HG02610 (cell line): ENCODE results near the gene NRG2.

Source experiments
- ATAC-seq: cut with Tn5 transposase; IDR thresholded peaks from one replicate; pipeline ENCODE4 v1.9.1; 2021; ENCODE audit warnings: mild to moderate bottlenecking, moderate library complexity; ENCODE audit not compliant: unreplicated experiment

The NRG2 gene

DNA sequence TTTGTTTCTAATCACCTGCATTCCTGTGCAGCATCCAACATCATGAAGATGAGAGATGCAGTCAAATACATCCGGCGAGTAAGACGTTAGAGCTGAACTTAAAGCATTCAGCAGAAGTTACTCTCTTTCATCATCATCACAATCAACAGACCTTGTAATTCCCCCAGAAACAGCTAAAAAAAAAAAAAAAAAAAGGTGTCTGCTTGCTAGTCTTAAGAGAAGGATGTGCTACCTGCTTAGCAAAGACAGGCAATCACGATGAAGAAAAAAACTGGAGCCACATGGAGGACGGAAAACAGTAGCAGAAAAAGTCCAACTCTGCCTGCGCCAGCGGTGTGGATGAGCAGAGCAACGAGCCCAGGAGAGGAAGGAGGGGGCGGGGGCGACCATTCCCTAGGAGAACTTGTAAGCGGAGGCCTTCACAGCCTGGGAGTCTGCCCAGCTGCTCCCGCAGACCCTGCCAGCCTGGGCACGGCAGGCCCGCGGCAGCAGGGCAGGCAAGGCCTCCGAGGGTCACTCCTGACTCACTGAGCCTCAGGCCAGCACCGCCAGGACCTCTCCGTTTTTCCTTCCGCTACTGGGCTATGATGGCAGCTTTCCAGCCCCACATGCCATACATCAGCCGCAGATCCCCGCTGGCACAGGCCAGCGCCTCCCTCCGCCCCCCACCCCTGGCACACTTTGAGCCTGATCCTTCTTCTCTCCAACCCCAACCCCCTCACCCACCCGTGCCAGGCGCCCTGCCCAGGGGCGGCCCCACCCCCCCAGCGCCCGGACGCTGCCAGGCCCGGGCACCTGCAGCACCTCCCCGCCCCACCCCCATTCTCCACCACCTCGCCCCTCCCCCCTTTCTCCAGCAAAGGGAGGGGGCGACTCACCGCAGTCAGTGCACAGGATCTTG is 1.4 kb downstream of the NRG2 start:
- ATAC-seq: no peak

DNA sequence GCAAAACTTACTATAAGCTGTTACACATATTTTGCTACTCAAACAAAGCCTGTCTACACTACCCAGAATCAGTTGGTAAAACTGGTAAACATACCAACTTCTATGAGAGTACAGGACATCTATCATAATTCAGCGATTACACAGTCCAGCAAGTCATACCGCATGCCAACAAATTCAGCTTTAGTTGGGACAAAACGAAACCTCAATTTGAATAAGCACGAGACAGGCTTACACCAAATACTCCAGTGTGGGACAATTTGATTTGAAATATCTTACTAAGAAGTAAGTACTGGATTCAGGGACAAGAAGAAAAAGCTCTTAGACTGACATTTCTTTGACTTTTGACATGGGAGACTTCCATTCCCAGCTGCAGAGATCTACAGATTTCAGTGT is 2.0 kb downstream of the NRG2 start:
- ATAC-seq: no peak

DNA sequence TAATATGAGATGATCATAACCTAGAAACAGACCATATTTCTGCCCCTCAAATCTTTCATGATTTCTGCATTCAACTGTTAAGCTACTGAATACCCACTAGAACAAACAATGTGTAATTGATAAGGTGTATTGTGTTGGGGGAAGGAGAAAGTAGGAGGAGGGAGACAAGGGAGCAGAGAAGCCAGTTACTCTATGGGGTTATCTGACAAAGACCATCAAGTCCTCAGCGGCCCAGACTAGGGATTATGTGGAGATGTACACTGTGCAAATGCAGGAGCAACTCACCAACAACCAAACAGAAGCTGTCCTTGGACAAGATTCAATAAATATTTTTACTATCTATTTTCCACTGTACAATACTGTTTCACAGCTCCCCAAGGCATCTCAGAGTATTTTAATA is 2.7 kb downstream of the NRG2 start:
- ATAC-seq: no peak

DNA sequence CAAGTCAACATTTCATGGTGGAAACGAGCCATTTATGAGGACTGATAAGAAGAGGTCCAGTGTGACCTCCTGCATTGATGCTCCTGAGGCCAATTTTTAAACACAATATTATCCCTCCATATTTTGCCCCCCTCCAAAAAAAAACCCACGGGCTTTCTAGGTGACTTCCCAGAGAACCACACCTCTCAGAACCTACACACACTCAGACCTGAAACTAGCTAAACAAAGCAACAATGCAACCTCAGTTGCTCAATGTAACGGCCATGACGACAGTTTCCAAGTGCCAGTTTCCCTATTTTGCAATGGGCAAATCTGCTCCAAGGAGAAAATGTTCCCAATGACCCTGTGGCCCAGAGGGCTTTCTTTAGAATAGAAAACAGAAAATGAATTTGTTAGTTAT is 3.5 kb downstream of the NRG2 start:
- ATAC-seq: peak; percentile 44

DNA sequence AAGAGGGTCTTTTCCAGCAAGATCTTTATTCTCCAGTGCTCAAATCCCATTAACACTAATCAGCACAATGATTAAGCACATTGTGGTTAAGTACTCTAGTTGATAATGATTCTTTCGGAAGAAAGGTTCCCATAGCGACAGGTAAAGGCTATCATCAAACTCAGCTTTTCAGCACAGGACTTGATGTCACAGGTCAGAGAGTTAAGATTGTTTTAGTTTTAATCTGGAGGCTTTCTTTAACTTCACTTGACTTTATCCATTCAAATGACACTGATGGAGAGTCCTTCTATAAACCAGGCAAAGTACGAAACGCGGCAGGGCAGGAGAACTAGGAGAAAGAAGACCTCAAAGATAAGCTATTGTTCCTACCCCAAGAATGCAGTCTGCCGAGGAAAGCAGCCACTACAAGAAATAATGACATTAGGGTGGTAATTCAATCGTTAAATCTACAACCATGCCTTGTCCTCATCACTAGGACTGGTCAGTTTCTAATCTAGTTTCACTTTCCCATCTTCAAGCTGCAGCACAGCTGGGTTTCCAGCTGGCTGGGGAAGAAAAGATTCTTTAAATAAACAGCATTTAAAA is 4.6 kb downstream of the NRG2 start:
- ATAC-seq: no peak

DNA sequence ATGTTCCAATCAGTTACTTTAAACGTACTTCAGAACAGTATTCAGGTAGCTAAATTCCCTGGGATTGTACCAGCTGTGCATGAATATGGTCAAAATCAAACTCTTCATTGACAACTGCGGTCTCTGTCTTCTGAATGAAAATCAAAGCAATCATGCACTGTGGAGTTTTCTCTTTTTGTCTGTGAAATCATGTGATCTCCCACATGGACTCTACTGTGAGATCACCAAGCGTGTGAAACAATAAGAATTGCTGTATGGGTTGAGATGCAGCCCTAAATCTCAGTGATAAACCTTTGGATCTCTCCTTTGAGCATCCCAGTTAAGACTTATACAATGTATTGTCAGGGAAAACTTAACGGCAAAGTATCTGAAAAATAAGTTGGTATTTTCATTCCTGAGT is 6.1 kb downstream of the NRG2 start:
- no peak for ATAC-seq

DNA sequence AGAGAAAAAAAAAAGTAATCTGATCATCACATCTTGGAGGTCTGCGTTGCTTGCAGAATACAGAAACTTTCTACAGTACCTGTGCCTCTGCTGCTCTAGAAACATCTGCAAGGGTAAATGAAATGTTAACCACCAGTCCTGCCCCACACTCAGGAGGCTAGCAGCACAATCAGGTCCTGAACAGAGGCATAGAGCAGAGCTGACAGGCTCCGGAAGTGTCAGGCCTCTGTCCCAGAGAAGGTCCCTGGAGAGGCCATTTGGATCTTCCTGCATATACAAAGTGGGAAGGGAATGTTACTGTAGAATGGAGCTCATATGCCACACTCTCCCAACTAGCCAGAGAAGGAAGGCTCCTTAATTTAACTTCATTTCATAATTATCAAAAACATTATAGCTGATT is 7.2 kb downstream of the NRG2 start:
- ATAC-seq: no peak

DNA sequence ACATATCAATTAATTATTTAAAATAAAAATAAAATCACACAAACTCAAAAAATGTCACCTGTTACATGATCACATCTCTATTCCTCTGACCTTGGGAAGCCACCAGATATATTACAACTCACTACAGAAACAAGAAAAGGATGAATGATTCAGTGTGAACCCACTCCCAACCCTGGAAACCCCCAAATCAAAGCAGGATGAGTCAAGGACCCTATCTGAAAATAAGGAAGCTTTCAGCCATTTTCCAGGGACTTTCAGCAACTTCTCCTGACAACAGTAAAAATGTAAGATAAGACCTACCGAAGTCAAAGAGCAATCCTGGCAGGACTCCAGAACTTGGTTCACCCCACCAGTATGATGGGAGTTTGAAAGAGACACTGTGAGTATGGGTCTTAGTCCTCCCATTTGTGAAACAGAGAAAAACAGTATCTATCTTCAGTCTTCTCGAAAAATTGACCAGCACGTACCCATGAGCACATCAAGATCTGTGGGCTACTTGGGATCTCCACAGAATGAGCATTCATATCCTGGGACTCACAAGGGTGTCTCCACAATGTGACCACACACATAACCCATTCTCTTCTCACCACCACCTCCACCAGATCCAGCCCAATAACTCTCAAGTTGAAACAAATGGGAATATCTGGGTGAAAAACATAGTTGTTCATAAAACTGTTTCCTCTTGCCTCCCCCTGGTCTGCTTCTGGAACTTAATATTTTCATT is 9.9 kb downstream of the NRG2 start:
- peak; percentile 31 for ATAC-seq

DNA sequence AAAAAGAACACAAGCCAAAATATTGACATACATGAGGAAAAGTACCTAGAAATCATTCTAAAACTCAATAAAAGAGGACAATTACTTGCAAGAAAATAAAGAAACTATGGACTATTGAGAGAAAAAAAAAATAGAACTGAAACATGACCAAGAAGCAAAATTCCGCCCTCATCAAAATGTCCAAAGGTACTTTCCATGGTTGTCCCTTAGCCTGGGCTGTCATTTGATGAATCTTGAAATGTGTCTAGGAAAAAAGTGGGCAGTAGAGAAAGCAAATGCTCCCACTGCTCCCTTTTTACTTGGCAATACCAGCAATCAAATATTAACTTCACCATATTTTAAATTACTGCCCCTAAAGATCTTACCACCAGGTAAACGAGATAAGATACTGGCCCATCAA is 10.8 kb downstream of the NRG2 start:
- ATAC-seq: no peak

DNA sequence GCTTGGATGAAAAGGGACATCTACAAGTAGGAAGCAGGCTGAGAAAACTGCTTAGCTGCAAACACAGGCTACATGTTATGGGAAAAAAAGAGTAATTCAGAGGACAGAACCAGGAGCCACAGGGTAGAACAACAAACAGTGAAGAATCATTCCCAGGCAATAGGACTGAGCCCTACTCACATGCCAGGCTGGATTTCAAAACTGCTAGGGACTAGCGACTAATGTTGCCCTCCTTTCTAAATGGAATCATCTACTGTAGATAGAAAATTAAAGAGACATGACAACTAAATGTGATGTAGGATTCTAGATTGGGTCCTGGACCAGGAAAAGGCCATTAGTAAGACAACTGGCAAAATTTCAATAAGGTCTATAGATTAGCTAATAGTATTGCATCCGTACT is 15.3 kb downstream of the NRG2 start:
- no peak for ATAC-seq

DNA sequence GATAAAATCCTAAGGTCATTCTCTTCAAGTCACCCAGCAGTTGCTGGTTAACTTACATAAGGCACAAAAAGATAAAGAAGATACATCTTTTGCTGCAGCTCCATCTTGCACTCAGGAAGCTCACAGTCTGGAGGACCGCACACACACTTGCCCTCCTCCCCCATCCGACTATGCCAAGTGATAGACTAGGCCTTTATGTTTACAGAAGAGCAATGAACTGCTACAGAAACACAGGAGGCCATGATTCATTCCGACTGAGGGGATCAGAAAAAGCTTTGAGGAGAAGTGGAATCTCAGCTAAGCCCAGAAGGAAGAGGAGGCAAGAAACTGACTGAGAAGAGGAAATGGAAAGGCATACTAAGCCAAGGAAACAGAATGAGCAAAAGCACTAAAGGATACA is 17.4 kb downstream of the NRG2 start:
- ATAC-seq: no peak

DNA sequence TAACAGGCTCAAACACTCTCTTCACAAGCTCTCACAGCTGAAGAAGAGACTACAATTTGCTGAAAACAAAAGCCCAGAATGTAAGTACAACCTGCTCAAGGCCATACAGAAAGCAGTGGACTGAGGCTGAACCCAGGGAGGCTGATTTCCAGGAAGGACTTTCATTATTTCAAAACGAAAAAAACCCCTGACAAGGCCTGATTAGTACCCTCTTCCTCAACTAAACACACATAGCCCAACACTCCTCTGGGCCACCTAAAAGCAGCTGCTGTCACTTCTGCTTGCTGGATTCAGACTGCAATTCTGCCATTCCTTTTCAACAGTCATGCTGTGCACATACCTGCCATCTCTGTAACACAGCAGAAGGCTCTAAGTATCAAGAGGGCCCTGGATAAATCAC is 18.2 kb downstream of the NRG2 start:
- peak; percentile 60 for ATAC-seq

DNA sequence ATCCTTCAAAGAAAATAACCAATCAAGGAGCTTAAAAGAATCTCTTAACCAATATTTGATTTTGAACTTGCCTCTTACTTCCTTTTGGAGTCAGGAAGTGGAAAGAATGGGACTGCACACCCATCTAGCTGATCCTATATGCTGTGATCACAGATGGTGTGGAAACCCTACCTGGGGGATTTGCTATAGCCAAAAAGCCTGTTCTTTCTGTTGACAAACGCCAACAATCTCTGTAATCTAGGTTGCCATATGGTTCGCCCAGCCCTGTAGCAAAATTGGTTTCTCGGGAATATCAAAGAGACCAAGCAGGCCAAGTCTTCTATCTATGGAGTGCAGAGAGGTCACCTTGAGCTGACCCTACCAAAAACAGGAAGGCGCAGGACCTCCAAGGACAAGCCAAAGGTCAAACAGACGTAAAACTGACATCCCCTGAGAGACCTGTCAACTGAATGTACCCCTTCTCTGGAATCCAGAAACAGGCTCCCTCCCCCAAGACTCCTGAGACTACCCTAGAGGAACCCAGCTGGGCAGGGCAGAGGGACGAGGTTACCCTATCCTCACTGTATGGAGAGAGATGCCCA is 19.4 kb downstream of the NRG2 start:
- no peak for ATAC-seq

DNA sequence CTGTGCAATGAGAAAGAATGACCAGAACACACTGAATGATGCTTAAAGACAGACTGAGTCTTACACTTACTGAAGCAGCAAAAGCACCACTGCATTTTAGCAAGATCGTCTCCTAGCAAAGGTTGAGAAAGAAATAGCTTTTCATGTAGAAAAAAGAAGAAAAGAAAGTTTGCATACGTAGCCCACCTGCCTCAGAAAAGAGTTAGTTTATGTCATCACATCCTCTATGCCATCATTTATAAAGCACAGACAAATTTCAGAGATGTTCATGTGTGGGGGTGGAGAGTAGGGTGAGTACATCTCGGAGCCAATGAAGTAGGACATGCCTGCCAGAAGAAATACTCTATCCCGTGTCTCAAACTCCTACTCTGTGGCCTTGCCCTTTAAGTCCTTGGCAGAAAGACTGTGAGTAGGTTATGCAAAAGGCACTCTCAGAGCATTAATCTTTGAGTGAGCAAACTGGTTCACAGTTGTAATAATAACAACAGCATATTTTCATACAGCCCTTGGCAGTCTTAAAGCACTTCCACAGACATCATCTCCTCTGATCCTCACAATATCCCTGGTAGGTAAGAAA is 22.4 kb downstream of the NRG2 start:
- no peak for ATAC-seq

DNA sequence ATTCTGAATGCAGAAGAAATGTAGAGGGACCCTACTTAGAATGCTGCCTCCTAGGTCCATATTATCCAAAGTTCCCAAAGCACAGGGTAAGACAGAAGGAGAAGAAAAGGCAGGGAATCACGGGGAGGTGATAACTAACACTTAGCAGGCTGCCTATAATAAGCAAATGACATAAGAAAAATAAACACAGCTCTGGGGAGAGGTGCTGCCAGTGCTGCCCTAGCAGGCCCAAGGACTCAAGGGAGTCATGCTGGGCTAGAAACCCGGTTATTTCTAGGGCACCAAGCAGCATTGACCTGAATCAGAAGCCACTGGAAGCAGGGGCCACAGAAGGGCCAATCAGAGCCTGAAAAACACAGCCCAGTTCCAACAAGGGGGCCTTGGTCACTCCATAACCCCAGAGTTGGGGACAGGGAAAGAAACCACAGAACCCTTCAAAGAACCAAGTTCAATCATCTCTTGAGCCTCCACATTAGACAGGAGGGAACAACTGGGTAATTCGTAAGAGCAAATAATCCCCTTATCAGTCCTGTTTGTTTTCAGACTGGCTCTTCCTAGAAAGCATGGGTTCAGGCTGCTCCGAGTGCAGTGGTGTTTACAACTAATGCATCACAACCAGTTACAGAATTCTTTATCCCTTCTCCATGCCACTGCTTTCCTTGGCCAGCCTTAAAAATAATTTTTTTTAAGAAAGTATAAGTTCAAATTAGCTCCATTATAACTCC is 24.0 kb downstream of the NRG2 start:
- ATAC-seq: no peak

DNA sequence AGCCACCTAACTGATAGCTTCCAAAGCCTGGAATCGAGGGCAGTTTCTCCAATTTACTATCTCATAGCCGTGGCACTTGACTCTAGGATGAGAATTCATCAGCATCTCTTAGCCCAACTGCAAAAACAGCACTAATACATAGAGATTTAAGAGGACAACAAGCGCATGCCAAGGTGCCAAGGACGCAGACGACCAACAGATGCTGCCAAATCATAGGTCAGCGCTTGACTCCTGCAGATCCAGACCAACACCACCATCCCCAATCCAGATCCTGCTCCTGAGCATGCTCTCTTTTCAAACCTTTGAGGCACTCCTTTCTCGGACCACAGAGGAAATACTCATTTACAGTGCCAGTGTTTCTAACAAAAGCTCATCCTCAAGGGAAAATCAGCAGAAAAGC is 24.6 kb downstream of the NRG2 start:
- no peak for ATAC-seq

DNA sequence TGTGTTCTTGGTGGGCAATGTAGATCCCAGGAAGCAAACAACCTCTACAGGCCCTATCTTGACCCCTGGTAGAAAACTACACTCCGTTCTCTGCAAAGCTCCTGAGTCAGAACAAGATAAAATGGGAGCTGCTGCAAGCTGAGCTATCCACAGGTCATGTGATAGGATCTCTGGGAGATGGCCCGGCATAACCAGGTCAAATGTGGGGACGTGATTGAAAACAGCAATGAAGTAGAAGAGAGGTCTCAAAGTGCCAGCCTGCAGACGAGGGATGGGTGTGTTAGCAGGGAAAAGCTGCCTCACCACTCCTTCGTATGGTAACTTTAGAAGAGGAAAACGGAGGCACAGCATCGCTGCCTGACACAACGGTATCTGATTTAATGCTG is 25.0 kb downstream of the NRG2 start:
- no peak for ATAC-seq

DNA sequence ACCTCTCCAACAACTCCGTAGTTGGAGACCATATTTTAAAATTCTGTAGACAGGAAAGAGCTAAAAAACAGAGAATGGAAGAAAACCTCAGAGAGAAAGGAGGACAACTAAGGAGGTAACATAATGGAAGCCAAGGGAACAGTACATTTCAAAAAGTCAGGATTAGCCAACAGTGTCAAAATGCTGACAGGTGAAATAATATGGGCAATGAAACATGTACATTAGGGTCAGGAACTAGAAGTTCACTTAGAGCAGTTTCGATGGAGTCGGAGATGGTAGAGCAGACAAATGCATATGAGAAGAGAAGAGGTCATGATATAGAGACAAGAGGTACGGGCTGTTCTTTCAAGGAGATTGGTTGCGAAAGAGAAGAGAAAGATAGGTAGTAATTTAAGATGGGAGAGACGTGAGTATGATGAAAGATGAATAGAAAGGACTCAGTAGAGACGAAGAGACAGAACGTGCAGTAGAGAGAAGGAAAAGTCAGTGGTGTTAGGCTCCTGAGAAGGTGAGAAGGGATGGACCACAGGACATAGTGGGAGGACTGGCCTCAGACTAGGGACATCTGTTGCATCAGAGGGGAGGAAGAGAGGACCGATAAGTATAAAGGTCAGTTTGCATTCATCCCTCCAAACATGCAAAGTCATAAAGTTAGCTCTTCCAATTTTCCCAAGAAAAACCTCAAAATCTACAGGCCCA is 25.6 kb downstream of the NRG2 start:
- no peak for ATAC-seq

DNA sequence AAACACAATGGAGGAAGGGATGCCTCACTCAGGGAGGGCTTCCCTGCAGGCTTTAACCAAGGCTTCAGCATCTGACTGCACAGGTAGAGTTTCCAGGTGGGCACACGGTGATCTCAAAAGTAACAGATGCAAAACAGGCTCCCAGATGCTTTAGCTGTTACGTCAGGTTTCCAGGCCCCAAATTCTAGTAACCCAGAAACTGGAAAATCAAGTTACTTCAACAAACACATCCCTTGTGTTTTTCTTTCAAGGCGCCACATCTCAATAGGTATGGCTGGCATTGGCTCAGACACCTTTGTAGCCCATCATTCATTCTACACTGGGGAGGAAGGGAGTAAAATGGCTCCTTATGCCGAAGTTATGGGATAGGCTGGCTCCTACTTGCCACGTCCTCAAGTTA is 27.4 kb downstream of the NRG2 start:
- no peak for ATAC-seq

DNA sequence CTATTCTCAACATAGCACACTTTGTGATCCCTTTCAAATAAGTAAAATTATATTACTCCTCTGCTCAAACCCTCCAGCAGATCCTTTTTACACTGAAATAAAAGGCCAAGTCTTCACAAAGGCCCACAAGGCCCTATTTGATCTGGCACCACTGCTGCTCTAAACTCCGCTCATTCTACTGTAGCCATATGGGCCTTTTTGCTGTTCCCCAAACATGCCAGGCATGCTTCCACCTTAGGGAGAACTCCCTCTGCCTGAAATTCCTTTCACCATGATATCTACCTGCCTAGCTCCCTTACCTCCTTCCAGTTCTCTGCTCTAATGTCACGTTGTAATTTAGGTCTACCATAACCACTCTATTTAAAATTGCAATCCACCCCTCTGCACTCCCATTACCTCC is 28.3 kb downstream of the NRG2 start:
- ATAC-seq: no peak
